Measurements from ENCODE around the gene CLIC5. TPM values are rescaled to one million over a fixed set of nuclear protein-coding genes. Genes with fewer than 3 reads are reported as not detected.
A peak's percentile ranks its signal among the peaks of the same experiment; 100 is the strongest.

The CLIC5 gene
- total RNA-seq, 1 donor from 2014 or later, result 31.3 TPM

DNA sequence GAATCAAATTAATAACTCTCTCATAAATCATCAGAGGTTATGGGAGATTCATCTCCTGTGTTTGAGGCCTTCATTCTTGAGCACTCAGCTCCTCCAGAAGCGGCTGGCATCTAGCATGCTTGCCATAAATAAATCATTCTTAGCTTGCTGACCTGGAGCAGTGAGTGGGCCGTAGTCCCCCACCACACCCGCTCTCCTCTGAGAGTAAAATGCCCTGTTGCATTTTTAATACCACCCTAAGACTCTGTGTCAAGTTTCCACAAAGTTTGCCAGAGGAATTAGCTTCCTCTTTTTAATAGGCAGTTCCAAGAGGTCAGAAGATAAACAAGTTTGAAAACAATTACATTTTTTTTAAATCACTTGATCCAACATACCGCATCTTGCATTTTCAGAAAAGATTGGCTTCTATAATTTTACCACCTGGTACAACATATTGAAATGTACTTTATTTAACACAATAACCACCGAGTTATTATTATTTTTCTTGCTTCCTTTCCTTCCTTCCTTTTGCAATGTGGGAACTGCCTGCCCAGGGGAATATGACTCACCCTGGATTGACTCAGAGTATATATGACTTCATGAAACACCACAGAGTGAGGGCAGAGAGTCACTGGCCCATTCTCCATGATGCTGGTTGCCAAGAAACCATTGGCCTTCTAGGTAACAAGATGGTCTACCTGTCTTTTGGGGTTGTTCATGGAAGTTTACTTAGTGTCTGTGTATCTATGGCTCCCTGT is 29.4 kb upstream of the CLIC5 start:
- Mint-ChIP-seq H3K27ac (peak overlapping the region; percentile 35), H3K4me3 (no peak overlapping the region), H3K9me3 (no peaks in the 10 kb centered on the region), H3K27me3 (no peaks in the 10 kb centered on the region), H3K4me1 (ENCODE audit: unreplicated experiment) (peaks cover 23% of the 10 kb centered on the region), H3K36me3 (no peaks in the 10 kb centered on the region)
- TF ChIP-seq CTCF (conservative IDR thresholded peaks at IDR 0.05), result no peak
- DNase-seq (ENCODE audit: extremely low spot score, unreplicated experiment), result no peak

- H3K27ac Mint-ChIP-seq, result peak overlapping the region; percentile 15
- DNase-seq (ENCODE audit: extremely low spot score, unreplicated experiment), result no peak
- peak; percentile 70 for TF ChIP-seq CTCF (conservative IDR thresholded peaks at IDR 0.05)
Observed at GRCh38 chr6:46042355-46042999, 26.8 kb upstream of the CLIC5 start.

DNA sequence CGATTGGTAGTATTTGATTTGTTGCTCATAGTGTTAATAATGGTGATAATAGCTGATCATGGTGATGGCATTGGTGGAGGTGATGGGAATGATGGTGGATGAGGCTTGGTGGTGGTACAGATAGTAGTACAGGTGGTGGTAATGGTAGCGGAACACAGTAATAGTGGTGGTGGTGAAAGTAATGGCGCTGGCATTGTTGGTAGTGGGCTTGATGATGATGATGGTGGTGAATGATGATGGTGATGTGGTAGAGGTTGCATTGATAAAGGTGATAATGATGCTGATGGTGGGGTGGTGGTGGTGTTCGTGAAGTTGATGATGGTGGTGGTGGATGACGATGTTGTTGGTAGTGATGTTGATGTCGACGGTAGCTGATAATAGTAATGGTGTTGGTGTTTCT is 24.6 kb upstream of the CLIC5 start:
- H3K36me3 Mint-ChIP-seq, result no peaks in the 10 kb centered on the region
- H3K9me3 Mint-ChIP-seq, result no peaks in the 10 kb centered on the region
- H3K27ac Mint-ChIP-seq, result no peak overlapping the region
- no peaks in the 10 kb centered on the region for H3K27me3 Mint-ChIP-seq
- H3K4me3 Mint-ChIP-seq, result no peak overlapping the region
- DNase-seq (ENCODE audit: extremely low spot score, unreplicated experiment), result no peak
- peaks cover 11% of the 10 kb centered on the region for H3K4me1 Mint-ChIP-seq (ENCODE audit: unreplicated experiment)
- no peak for TF ChIP-seq CTCF (conservative IDR thresholded peaks at IDR 0.05)

More at GRCh38 chr6:46042355-46042999, 26.8 kb upstream of the CLIC5 start:
- no peaks in the 10 kb centered on the region for H3K36me3 Mint-ChIP-seq
- H3K27me3 Mint-ChIP-seq, result no peaks in the 10 kb centered on the region
- no peaks in the 10 kb centered on the region for H3K9me3 Mint-ChIP-seq
- H3K4me1 Mint-ChIP-seq (ENCODE audit: unreplicated experiment), result peaks cover 13% of the 10 kb centered on the region
- no peak overlapping the region for H3K4me3 Mint-ChIP-seq

GRCh38 chr6:46039646-46040045 is 24.0 kb upstream of the CLIC5 start:
- Mint-ChIP-seq H3K36me3 (no peaks in the 10 kb centered on the region), H3K4me1 (ENCODE audit: unreplicated experiment) (peaks cover 5% of the 10 kb centered on the region), H3K27me3 (no peaks in the 10 kb centered on the region), H3K27ac (no peak overlapping the region), H3K9me3 (no peaks in the 10 kb centered on the region), H3K4me3 (no peak overlapping the region)
- no peak for TF ChIP-seq CTCF (conservative IDR thresholded peaks at IDR 0.05)
- DNase-seq (ENCODE audit: extremely low spot score, unreplicated experiment), result no peak

GRCh38 chr6:46036911-46037310 is 21.3 kb upstream of the CLIC5 start:
- H3K27me3 Mint-ChIP-seq, result no peaks in the 10 kb centered on the region
- no peaks in the 10 kb centered on the region for H3K4me1 Mint-ChIP-seq (ENCODE audit: unreplicated experiment)
- TF ChIP-seq CTCF (conservative IDR thresholded peaks at IDR 0.05), result no peak
- H3K4me3 Mint-ChIP-seq, result no peak overlapping the region
- DNase-seq (ENCODE audit: extremely low spot score, unreplicated experiment), result no peak
- no peaks in the 10 kb centered on the region for H3K9me3 Mint-ChIP-seq
- H3K27ac Mint-ChIP-seq, result no peak overlapping the region
- H3K36me3 Mint-ChIP-seq, result no peaks in the 10 kb centered on the region

All from type B pancreatic cell (in vitro differentiated cells).